HCT116 (cell line): Measurements from ENCODE around the gene STAMBP.

Experiments
- CTCF ChIP-seq, 3 experiments: fragments of 200-600 bp in 1 of 3; sonication (generic) in 1 of 3; IDR thresholded peaks in 2 of 3; conservative IDR thresholded peaks in 1 of 3; 2 replicates each; pipeline ENCODE4 v1.5.1; 2012 to 2017; ENCODE audit warnings: low read depth in 2 of 3, low read length in 2 of 3, antibody characterized with exemption in 1 of 3, borderline replicate concordance in 1 of 3, control low read depth in 1 of 3, mild to moderate bottlenecking in 1 of 3, mixed read lengths in 1 of 3, mixed run types in 1 of 3, moderate library complexity in 1 of 3; ENCODE audit not compliant: insufficient read depth in 1 of 3
- FOSL1 ChIP-seq: IDR thresholded peaks from 2 replicates; pipeline ENCODE4 v1.6.1; 2012; ENCODE audit warnings: low read depth
- MAX ChIP-seq: IDR thresholded peaks from 2 replicates; pipeline ENCODE4 v1.6.1; 2012
- POLR2A ChIP-seq: IDR thresholded peaks from 2 replicates; pipeline ENCODE4 v1.7.0; 2011; ENCODE audit warnings: borderline replicate concordance; ENCODE audit not compliant: insufficient read depth, insufficient read length; ENCODE audit errors: extremely low read depth
- SRF ChIP-seq: IDR thresholded peaks from 2 replicates; pipeline ENCODE4 v1.6.1; 2012; ENCODE audit warnings: low read depth
- ZBTB33 ChIP-seq: IDR thresholded peaks from 2 replicates; pipeline ENCODE4 v1.6.1; 2011; ENCODE audit warnings: mild to moderate bottlenecking, low read length, moderate library complexity; ENCODE audit not compliant: insufficient replicate concordance; ENCODE audit errors: extremely low read depth

- TF ChIP-seq CTCF (IDR thresholded peaks at IDR 0.05 in 2 of 3, conservative IDR thresholded peaks at IDR 0.05 in 1 of 3; ENCODE audit: borderline replicate concordance in 1 of 3, insufficient read depth in 1 of 3, low read depth in 2 of 3, low read length in 2 of 3) (no peak), SRF (no peak), POLR2A (no peak), MAX (no peak), ZBTB33 (no peak), FOSL1 (no peak)
Measured at GRCh38 chr2:73822276-73822675, 6.5 kb upstream of the STAMBP start.
